H1 (cell line): ENCODE data around the gene DTD1. TPM values are rescaled to one million over a fixed set of nuclear protein-coding genes. Genes with fewer than 3 reads are reported as not detected.

ENCODE experiments used
- CTCF ChIA-PET: fragments of 300-600 bp; sonication (Branson Sonifier 250); formaldehyde crosslinking; loops from one replicate; lab custom pipeline; 2021; ENCODE audit not compliant: partially characterized antibody; lab: Charles Lee
- POLR2A ChIA-PET: fragments of 300-600 bp; sonication (Branson Sonifier 250); formaldehyde crosslinking; loops from one replicate; lab custom pipeline; 2021; ENCODE audit warnings: inconsistent platforms; ENCODE audit not compliant: partially characterized antibody; lab: Charles Lee
- DNase-seq, 2 experiments: peaks; one replicate each; pipeline versions ENCODE4 v3.0.0 to v3.0.0-alpha.2; 2010 to 2022; ENCODE audit warnings: low spot score in 2 of 2, low read depth in 1 of 2, mixed read lengths in 1 of 2
- FAIRE-seq: peaks from 2 replicates; lab custom pipeline; 2011; peaks lifted over from hg19 to GRCh38; lab: Jason Lieb, UNC
- H2AFZ ChIP-seq: 2 replicates; pipeline ENCODE4 v1.8.1; 2012; ENCODE audit warnings: low read length, inconsistent platforms
- H2AK5ac ChIP-seq: 2 replicates; pipeline ENCODE4 v1.6.1; 2013; ENCODE audit warnings: low read depth, low read length
- H2BK120ac ChIP-seq: replicated peaks from 2 replicates; pipeline ENCODE3; 2013; ENCODE audit warnings: low read depth, low read length, inconsistent platforms
- H2BK12ac ChIP-seq: 2 replicates; pipeline ENCODE4 v1.6.1; 2013; ENCODE audit warnings: low read depth, low read length
- H2BK15ac ChIP-seq: 2 replicates; pipeline ENCODE4 v1.6.1; 2013; ENCODE audit warnings: low read length
- H2BK20ac ChIP-seq: 2 replicates; pipeline ENCODE4 v1.6.1; 2013; ENCODE audit warnings: low read length
- H2BK5ac ChIP-seq: 2 replicates; pipeline ENCODE4 v1.6.1; 2013; ENCODE audit warnings: low read depth, low read length
- H3K14ac ChIP-seq: 2 replicates; pipeline ENCODE4 v1.6.1; 2013; ENCODE audit warnings: inconsistent platforms; ENCODE audit not compliant: insufficient read length
- H3K18ac ChIP-seq: 2 replicates; pipeline ENCODE4 v1.6.1; 2013; ENCODE audit warnings: low read length; ENCODE audit errors: extremely low read depth
- H3K23ac ChIP-seq: 2 replicates; pipeline ENCODE4 v1.6.1; 2013; ENCODE audit warnings: inconsistent platforms; ENCODE audit not compliant: insufficient read length
- H3K23me2 ChIP-seq: 2 replicates; pipeline ENCODE4 v1.6.1; 2013; ENCODE audit warnings: low read depth, low read length
- H3K27ac ChIP-seq: 2 replicates; pipeline ENCODE4 v1.6.1; 2011; ENCODE audit warnings: low read depth, low read length, inconsistent platforms
- H3K27me3 ChIP-seq, 4 experiments: replicated peaks in 1 of 4; 1 replicate in 1 of 4; 2 replicates in 3 of 4; pipeline versions ENCODE4 v1.6.1 to v1.8.1; 2011 to 2013; ENCODE audit warnings: low read length in 3 of 4, mild to moderate bottlenecking in 3 of 4, inconsistent platforms in 2 of 4, mixed read lengths in 2 of 4, moderate library complexity in 1 of 4; ENCODE audit not compliant: control insufficient read depth in 3 of 4, insufficient read depth in 3 of 4; ENCODE audit errors: extremely low read depth in 1 of 4
- H3K36me3 ChIP-seq, 4 experiments: 2 replicates each; pipeline versions ENCODE4 v1.6.1 to v1.8.1; 2011 to 2013; ENCODE audit warnings: mild to moderate bottlenecking in 4 of 4, low read length in 3 of 4, moderate library complexity in 2 of 4, control low read depth in 1 of 4, inconsistent platforms in 1 of 4; ENCODE audit not compliant: insufficient read depth in 4 of 4, control insufficient read depth in 2 of 4
- H3K4ac ChIP-seq: replicated peaks from 2 replicates; pipeline ENCODE3; 2013; ENCODE audit warnings: low read length, low read depth, mixed read lengths, inconsistent platforms; ENCODE audit not compliant: insufficient read length
- H3K4me1 ChIP-seq, 4 experiments: replicated peaks in 1 of 4; 1 replicate in 1 of 4; 2 replicates in 3 of 4; pipeline versions ENCODE4 v1.6.1 to v1.8.1; 2011 to 2013; ENCODE audit warnings: low read length in 3 of 4, inconsistent platforms in 2 of 4, mixed read lengths in 1 of 4; ENCODE audit not compliant: insufficient read depth in 4 of 4, control insufficient read depth in 3 of 4
- H3K4me2 ChIP-seq, 2 experiments: 2 replicates each; pipeline versions ENCODE4 v1.6.1 to v1.8.1; 2011 to 2013; ENCODE audit warnings: low read depth in 2 of 2, low read length in 2 of 2, control low read depth in 1 of 2, inconsistent platforms in 1 of 2, mild to moderate bottlenecking in 1 of 2; ENCODE audit not compliant: insufficient read depth in 1 of 2
- H3K4me3 ChIP-seq, 4 experiments: fragments of 200-600, 300-600 bp in 1 of 4; sonication (generic), shearing (Covaris generic), sonication (Bioruptor Twin) in 1 of 4; 2 replicates each; pipeline versions ENCODE4 v1.5.1 to v1.8.1; 2011 to 2016; ENCODE audit warnings: low read length in 4 of 4, low read depth in 3 of 4, control low read depth in 2 of 4, inconsistent platforms in 2 of 4, mild to moderate bottlenecking in 2 of 4, mixed read lengths in 1 of 4, moderate library complexity in 1 of 4; ENCODE audit not compliant: insufficient read depth in 2 of 4; ENCODE audit errors: extremely low read depth in 1 of 4
- H3K56ac ChIP-seq: replicated peaks from 2 replicates; pipeline ENCODE3; 2013; ENCODE audit warnings: low read depth, mild to moderate bottlenecking, mixed read lengths, low read length, inconsistent platforms; ENCODE audit not compliant: insufficient read length
- H3K79me1 ChIP-seq: 2 replicates; pipeline ENCODE4 v1.6.1; 2013; ENCODE audit warnings: low read depth, low read length, control low read depth
- H3K79me2 ChIP-seq, 2 experiments: 2 replicates each; pipeline versions ENCODE4 v1.6.1 to v1.8.1; 2012 to 2013; ENCODE audit warnings: low read length in 2 of 2, mild to moderate bottlenecking in 2 of 2, inconsistent platforms in 1 of 2; ENCODE audit not compliant: insufficient read depth in 2 of 2, control insufficient read depth in 1 of 2
- H3K9ac ChIP-seq, 4 experiments: replicated peaks in 1 of 4; 1 replicate in 1 of 4; 2 replicates in 3 of 4; pipeline versions ENCODE4 v1.6.1 to v1.8.1; 2011 to 2013; ENCODE audit warnings: low read depth in 3 of 4, low read length in 3 of 4, control low read depth in 2 of 4, mild to moderate bottlenecking in 2 of 4, moderate library complexity in 2 of 4, inconsistent platforms in 1 of 4; ENCODE audit errors: extremely low read depth in 1 of 4
- H3K9me3 ChIP-seq, 2 experiments: 2 replicates each; pipeline versions ENCODE4 v1.6.1 to v1.8.1; 2012 to 2013; ENCODE audit warnings: mild to moderate bottlenecking in 2 of 2, moderate library complexity in 2 of 2, control low read depth in 1 of 2, inconsistent platforms in 1 of 2, low read depth in 1 of 2, low read length in 1 of 2, mixed read lengths in 1 of 2; ENCODE audit not compliant: insufficient read depth in 2 of 2
- H4K20me1 ChIP-seq, 2 experiments: replicated peaks in 1 of 2; 2 replicates each; pipeline versions ENCODE3 to v1.8.1; 2011 to 2013; ENCODE audit warnings: inconsistent platforms in 2 of 2, low read length in 2 of 2, mild to moderate bottlenecking in 1 of 2; ENCODE audit not compliant: insufficient read depth in 2 of 2, control insufficient read depth in 1 of 2
- H4K5ac ChIP-seq: 2 replicates; pipeline ENCODE4 v1.6.1; 2013; ENCODE audit warnings: low read length, low read depth, mixed read lengths, inconsistent platforms; ENCODE audit not compliant: insufficient read length
- H4K8ac ChIP-seq: 2 replicates; pipeline ENCODE4 v1.8.0; 2013; ENCODE audit warnings: mild to moderate bottlenecking, moderate library complexity, low read length, inconsistent platforms; ENCODE audit not compliant: insufficient read depth; ENCODE audit errors: extremely low read depth
- H4K91ac ChIP-seq: replicated peaks from 2 replicates; pipeline ENCODE3; 2013; ENCODE audit warnings: low read length, mixed read lengths, inconsistent platforms; ENCODE audit not compliant: insufficient read length
- ASH2L ChIP-seq: fragments of 200-600, 300-600 bp; sonication (generic); IDR thresholded peaks from one replicate; pipeline ENCODE4 v1.7.1; 2017; ENCODE audit warnings: low read length
- BACH1 ChIP-seq: IDR thresholded peaks from 2 replicates; pipeline ENCODE4 v1.6.1; 2012; ENCODE audit warnings: low read length, improper control_type of control experiment
- CTCF ChIP-seq, 3 experiments: IDR thresholded peaks; 1 replicate in 2 of 3; 2 replicates in 1 of 3; pipeline versions ENCODE4 v1.5.1 to v1.6.1; 2011; ENCODE audit warnings: low read length in 3 of 3, mild to moderate bottlenecking in 3 of 3, inconsistent platforms in 2 of 3, low read depth in 1 of 3, moderate library complexity in 1 of 3; ENCODE audit not compliant: insufficient read depth in 1 of 3; ENCODE audit errors: control extremely low read depth in 1 of 3
- FOSL1 ChIP-seq: IDR thresholded peaks from 2 replicates; pipeline ENCODE4 v1.6.1; 2011; ENCODE audit warnings: mild to moderate bottlenecking, low read depth, low read length, moderate library complexity; ENCODE audit not compliant: insufficient read depth
- JUN ChIP-seq: IDR thresholded peaks from 2 replicates; pipeline ENCODE4 v1.6.1; 2011; ENCODE audit warnings: low read depth, mild to moderate bottlenecking, improper control_type of control experiment, low read length
- POU5F1 ChIP-seq: IDR thresholded peaks from 2 replicates; pipeline ENCODE4 v1.6.1; 2011; ENCODE audit warnings: low read depth, mild to moderate bottlenecking, low read length, moderate library complexity
- TBP ChIP-seq: IDR thresholded peaks from 2 replicates; pipeline ENCODE4 v1.6.1; 2011; ENCODE audit warnings: low read depth, low read length, improper control_type of control experiment
- WGBS, 2 experiments: shearing (Covaris generic) in 1 of 2; methylation state at CpG; one replicate each; pipeline versions ENCODE4 v1.1.6 to v1.1.7; 2013 to 2015; ENCODE audit warnings: low lambda C conversion rate in 2 of 2, mixed read lengths in 2 of 2, inconsistent platforms in 1 of 2, low coverage in 1 of 2, missing lambda C conversion rate in 1 of 2; ENCODE audit not compliant: insufficient replicate concordance in 2 of 2, insufficient coverage in 1 of 2, insufficient read length in 1 of 2; ENCODE audit errors: extremely low coverage in 1 of 2, missing lambda C conversion rate in 1 of 2; 5-methylcytosine and 5-hydroxymethylcytosine counted together
- polyA plus RNA-seq, 7 experiments: library from polyadenylated mRNA; depleted of rRNA in 3 of 7; stranded (reverse) in 5 of 7; unstranded in 2 of 7; fragments of >200 nt in 5 of 7; fragments of 200-250 nt in 2 of 7; gene quantifications; 1 replicate in 5 of 7; 2 replicates in 1 of 7; 4 replicates in 1 of 7; pipeline versions ENCODE4 v1.2.1 to v1.2.3, GENCODE V29; 2011 to 2013; ENCODE audit warnings: missing spikeins in 2 of 7, mixed read lengths in 2 of 7
- total RNA-seq: library from RNA; stranded (reverse); fragmentation: NEBNext Ultra II Directional; extraction: Animal tissue kit (Norgen Biotek cat#: 25700); gene quantifications from 2 replicates; pipeline ENCODE4 v1.2.1, GENCODE V29; 2021
- TF ChIP-seq, protein P1 (sequence below): IDR thresholded peaks from 2 replicates; pipeline ENCODE4 v1.6.1; 2012; ENCODE audit warnings: inconsistent platforms
- TF ChIP-seq, protein P2 (sequence below): IDR thresholded peaks from 2 replicates; pipeline ENCODE4 v1.6.1; 2011; ENCODE audit warnings: low read depth, mild to moderate bottlenecking, low read length; ENCODE audit not compliant: insufficient read depth

DTD1 gene
- total and polyA plus RNA-seq, 2 of the 8 experiments (the other 6 are each of a cell fraction or from before 2014, with no cell fraction given): 49.7 to 66.6 TPM

DNA sequence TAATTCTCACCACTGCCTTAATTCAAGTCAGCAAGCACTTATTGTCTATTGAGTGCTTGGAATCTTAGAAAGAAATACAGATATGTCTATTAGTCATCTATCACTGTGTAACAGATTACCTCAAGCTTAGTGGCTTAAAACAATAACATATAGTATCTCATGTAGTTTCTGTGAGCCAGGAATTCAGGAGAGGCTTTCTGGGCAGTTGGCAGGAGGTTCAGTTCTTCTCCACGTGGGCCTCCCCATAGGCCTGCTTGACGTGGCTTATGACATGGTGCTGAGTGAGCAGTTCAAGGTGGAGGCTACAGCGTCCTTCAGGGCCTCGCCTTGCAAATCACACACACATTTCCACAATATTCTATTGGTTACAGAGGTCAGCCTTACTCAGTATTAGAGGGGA is 69.7 kb downstream of the DTD1 start:
- Histone ChIP-seq H3K56ac (no peak overlapping the region), H3K79me2 (no peaks in the 10 kb centered on the region), H3K23ac (no peak overlapping the region), H2BK5ac (no peak overlapping the region), H4K20me1 (peaks cover 0 to 1% of the 10 kb centered on the region in 2 experiments), H2BK15ac (no peak overlapping the region), H3K14ac (no peak overlapping the region), H4K8ac (no peak overlapping the region), H2BK20ac (no peak overlapping the region), H2AFZ (no peak overlapping the region), H4K5ac (no peak overlapping the region), H3K27me3 (no peaks in the 10 kb centered on the region), H3K4me3 (no peak overlapping the region), H2BK120ac (no peak overlapping the region), H3K4me1 (no peaks in the 10 kb centered on the region), H3K4me2 (no peak overlapping the region), H3K4ac (no peak overlapping the region), H4K91ac (no peak overlapping the region), H3K36me3 (no peaks in the 10 kb centered on the region; a peak in 1 of 8 replicates), H3K9ac (no peak overlapping the region), H3K79me1 (no peaks in the 10 kb centered on the region; the same call in 1 of the 2 replicates), H2BK12ac (no peak overlapping the region), H3K23me2 (no peaks in the 10 kb centered on the region), H3K9me3 (no peaks in the 10 kb centered on the region), H3K18ac (no peak overlapping the region), H2AK5ac (no peak overlapping the region), H3K27ac (no peak overlapping the region)
- WGBS, 2 experiments: 78% methylated on average over 4 of the region's 4 CpGs; no CpG with 5 or more reads in 1 of the 2 experiments
- FAIRE-seq: no peak
- TF ChIP-seq BACH1 (no peak), CTCF (IDR thresholded peaks at IDR 0.05; ENCODE audit: control extremely low read depth in 1 of 3, insufficient read depth in 1 of 3, low read depth in 1 of 3, low read length in 3 of 3) (no peak), ASH2L (no peak), JUN (no peak), FOSL1 (no peak), TBP (no peak), POU5F1 (no peak)
- TF ChIP-seq, protein P1, sequence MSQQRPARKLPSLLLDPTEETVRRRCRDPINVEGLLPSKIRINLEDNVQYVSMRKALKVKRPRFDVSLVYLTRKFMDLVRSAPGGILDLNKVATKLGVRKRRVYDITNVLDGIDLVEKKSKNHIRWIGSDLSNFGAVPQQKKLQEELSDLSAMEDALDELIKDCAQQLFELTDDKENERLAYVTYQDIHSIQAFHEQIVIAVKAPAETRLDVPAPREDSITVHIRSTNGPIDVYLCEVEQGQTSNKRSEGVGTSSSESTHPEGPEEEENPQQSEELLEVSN: no peak
- TF ChIP-seq, protein P2, sequence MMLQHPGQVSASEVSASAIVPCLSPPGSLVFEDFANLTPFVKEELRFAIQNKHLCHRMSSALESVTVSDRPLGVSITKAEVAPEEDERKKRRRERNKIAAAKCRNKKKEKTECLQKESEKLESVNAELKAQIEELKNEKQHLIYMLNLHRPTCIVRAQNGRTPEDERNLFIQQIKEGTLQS: no peak
- ChIA-PET POLR2A (no interaction called here), CTCF (interaction anchor here (0.5 kb wide), 1 partner anchor 69 kb away, joined by 3 read pairs; no protein-coding TSS in a partner anchor)
- DNase-seq: no peak
